HG03175 (cell line): Measurements from ENCODE around the gene CRYBB3.
"Not testable (repeated sequence)": the region's sequence is repeated elsewhere in the genome, so short reads cannot be mapped to it uniquely, and the experiment has no call there.

Source experiments
- ATAC-seq: cut with Tn5 transposase; IDR thresholded peaks from one replicate; pipeline ENCODE4 v1.9.1; 2021; ENCODE audit warnings: mild to moderate bottlenecking, moderate library complexity; ENCODE audit not compliant: unreplicated experiment

The CRYBB3 gene

GRCh38 chr22:25204547-25204946 is 4.9 kb downstream of the CRYBB3 start:
- not testable (repeated sequence) for ATAC-seq

- no peak for ATAC-seq
These were observed 6.2 kb downstream of the CRYBB3 start for GRCh38 chr22:25205847-25206246.

GRCh38 chr22:25206998-25207397 is 7.3 kb downstream of the CRYBB3 start:
- no peak for ATAC-seq

- ATAC-seq, result no peak
These were observed 8.0 kb downstream of the CRYBB3 start for GRCh38 chr22:25207553-25208157.

- no peak for ATAC-seq
These were observed 8.7 kb downstream of the CRYBB3 start for GRCh38 chr22:25208328-25208727.

GRCh38 chr22:25208743-25209505 is 9.3 kb downstream of the CRYBB3 start:
- no peak for ATAC-seq

- ATAC-seq, result no peak
These were observed 11.1 kb downstream of the CRYBB3 start for GRCh38 chr22:25210793-25211192.

GRCh38 chr22:25212337-25212736 is 12.7 kb downstream of the CRYBB3 start:
- ATAC-seq, result no peak

GRCh38 chr22:25213221-25213620 is 13.6 kb downstream of the CRYBB3 start:
- ATAC-seq, result no peak

GRCh38 chr22:25216230-25216629 is 16.6 kb downstream of the CRYBB3 start:
- ATAC-seq, result no peak

- ATAC-seq, result no peak
These were observed 19.6 kb downstream of the CRYBB3 start, which contains the start of gene CRYBB2 for GRCh38 chr22:25219211-25219689. TSS of gene CRYBB2 (plus strand) at chr22:25219639. CDS start at chr22:25221430, 1,791 bp downstream.

- no peak for ATAC-seq
These were observed 20.3 kb downstream of the CRYBB3 start for GRCh38 chr22:25219948-25220442.

GRCh38 chr22:25221790-25222189 is 22.1 kb downstream of the CRYBB3 start:
- no peak for ATAC-seq

- no peak for ATAC-seq
These were observed 23.7 kb downstream of the CRYBB3 start for GRCh38 chr22:25223269-25223850.

- ATAC-seq, result no peak
These were observed 29.2 kb downstream of the CRYBB3 start for GRCh38 chr22:25228822-25229221.

GRCh38 chr22:25230760-25231159 is 31.1 kb downstream of the CRYBB3 start:
- ATAC-seq, result not testable (repeated sequence)

- ATAC-seq, result no peak
These were observed 32.6 kb downstream of the CRYBB3 start for GRCh38 chr22:25232301-25232700.

- not testable (repeated sequence) for ATAC-seq
These were observed 34.0 kb downstream of the CRYBB3 start for GRCh38 chr22:25233706-25234105.

- no peak for ATAC-seq
These were observed 36.1 kb downstream of the CRYBB3 start for GRCh38 chr22:25235547-25236290.

- no peak for ATAC-seq
These were observed 36.8 kb downstream of the CRYBB3 start for GRCh38 chr22:25236417-25236816.

- ATAC-seq, result no peak
These were observed 37.8 kb downstream of the CRYBB3 start for GRCh38 chr22:25237503-25237902.
